Measurements from ENCODE around the gene POLR1A.

POLR1A gene

DNA sequence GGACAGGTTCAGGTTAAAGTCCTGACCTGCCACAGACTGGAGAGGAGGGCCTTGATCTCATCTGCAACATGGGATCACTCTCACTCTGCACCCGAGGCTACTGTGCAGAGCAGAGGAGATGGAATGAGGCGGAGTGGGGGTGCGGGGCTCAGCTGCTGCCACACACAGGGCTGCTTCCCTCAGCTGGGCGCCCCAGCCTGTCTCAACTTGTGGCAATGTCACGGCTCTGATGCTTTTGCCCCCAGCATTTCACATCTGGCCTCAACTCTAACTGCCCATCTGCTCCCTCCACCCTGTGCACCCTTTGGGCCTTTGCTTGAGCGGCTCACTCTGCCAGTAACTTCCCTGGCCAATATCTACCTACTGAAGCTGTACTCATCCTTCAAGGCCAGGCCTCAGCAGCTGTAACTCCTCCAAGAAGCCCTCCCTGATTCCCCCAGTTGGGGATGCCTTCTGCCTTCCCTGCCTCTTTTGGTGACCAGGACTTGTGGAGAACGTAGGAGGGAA is 70.3 kb downstream of the POLR1A start:
- Histone ChIP-seq H3K36me3 (ENCODE audit: insufficient read depth, low read length) (peaks cover 70% of the 10 kb centered on the region), H3K9ac (ENCODE audit: low read depth, low read length) (peak overlapping the region; percentile 71), H3K79me2 (ENCODE audit: insufficient read depth, low read length) (0 out of 2 replicates have a peak, but pooled peaks cover 3% of the 10 kb centered on the region), H3K4me1 (ENCODE audit: insufficient read depth, low read length) (peaks cover 68% of the 10 kb centered on the region), H3K27me3 (ENCODE audit: insufficient read depth, low read length, poor library complexity) (no peaks in the 10 kb centered on the region), H3K27ac (ENCODE audit: low read length) (peak overlapping the region; percentile 99), H3K4me2 (ENCODE audit: insufficient read depth, low read length) (peak overlapping the region; percentile 72), H2AFZ (ENCODE audit: low read depth, low read length) (peak overlapping the region; percentile 38), H3K9me3 (ENCODE audit: insufficient read depth, low read length, severe bottlenecking) (no peaks in the 10 kb centered on the region), H4K20me1 (ENCODE audit: insufficient read depth, low read length) (peaks cover 3% of the 10 kb centered on the region; the same call in 1 of the 2 replicates), H3K4me3 (ENCODE audit: low read depth in 1 of 2, low read length in 2 of 2) (peak overlapping the region in 1 of 2 experiments; percentile 46; a peak in 2 of 4 replicates)
- TF ChIP-seq EZH2 (IDR thresholded peaks at IDR 0.05; ENCODE audit: borderline replicate concordance, low read depth, low read length, severe bottlenecking): no peak
- TF ChIP-seq, protein P1, sequence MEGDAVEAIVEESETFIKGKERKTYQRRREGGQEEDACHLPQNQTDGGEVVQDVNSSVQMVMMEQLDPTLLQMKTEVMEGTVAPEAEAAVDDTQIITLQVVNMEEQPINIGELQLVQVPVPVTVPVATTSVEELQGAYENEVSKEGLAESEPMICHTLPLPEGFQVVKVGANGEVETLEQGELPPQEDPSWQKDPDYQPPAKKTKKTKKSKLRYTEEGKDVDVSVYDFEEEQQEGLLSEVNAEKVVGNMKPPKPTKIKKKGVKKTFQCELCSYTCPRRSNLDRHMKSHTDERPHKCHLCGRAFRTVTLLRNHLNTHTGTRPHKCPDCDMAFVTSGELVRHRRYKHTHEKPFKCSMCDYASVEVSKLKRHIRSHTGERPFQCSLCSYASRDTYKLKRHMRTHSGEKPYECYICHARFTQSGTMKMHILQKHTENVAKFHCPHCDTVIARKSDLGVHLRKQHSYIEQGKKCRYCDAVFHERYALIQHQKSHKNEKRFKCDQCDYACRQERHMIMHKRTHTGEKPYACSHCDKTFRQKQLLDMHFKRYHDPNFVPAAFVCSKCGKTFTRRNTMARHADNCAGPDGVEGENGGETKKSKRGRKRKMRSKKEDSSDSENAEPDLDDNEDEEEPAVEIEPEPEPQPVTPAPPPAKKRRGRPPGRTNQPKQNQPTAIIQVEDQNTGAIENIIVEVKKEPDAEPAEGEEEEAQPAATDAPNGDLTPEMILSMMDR (IDR thresholded peaks at IDR 0.05; ENCODE audit: borderline replicate concordance, extremely low read depth, low read length, poor library complexity, severe bottlenecking): no peak
- ATAC-seq (ENCODE audit: insufficient read depth, low read depth): no peak
- peak; percentile 62 for DNase-seq

DNA sequence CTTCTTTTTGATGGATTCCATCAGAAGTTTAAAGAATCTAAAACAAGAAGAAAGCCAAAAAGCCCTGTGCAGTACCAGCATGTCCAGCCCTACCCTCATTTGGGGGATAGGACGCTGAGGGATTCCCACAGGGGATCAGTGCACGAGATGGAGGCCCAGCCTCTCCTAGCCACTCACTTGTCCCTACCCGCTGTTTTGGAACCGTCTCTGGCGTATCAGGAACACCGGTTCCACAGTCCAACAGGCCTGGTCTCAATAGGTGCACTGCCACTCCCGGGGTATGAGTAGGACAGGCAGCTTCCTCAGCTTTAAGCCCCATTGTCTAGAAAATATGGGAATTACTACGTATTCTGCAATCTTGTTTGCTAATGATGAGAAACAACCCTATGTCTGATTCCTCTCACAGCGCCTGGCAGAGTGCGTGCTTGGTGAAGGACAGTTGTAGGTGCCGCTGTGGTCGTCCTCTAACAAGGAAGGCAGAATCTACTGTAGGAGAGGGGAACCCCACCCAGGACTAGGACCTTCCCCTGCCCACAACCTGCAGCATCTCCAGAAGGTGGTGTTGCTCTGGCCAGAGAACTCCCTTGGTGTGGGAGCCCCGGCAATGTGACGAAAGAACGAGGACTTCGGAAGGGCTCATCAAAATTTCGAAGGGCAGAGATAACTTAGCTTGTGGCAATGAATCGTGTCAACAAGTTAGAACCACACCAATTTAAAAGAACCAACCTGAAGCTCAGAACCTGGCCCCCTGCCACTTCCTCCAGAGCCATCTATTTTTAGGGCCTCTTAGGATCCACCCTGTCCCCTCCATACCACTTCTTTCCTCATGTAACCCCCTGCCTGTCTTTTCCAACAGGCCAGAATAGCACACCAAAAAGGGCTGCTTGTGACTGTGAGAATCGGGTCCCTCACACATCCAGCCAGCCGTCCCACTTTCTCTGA is 71.7 kb downstream of the POLR1A start:
- no peak for DNase-seq

DNA sequence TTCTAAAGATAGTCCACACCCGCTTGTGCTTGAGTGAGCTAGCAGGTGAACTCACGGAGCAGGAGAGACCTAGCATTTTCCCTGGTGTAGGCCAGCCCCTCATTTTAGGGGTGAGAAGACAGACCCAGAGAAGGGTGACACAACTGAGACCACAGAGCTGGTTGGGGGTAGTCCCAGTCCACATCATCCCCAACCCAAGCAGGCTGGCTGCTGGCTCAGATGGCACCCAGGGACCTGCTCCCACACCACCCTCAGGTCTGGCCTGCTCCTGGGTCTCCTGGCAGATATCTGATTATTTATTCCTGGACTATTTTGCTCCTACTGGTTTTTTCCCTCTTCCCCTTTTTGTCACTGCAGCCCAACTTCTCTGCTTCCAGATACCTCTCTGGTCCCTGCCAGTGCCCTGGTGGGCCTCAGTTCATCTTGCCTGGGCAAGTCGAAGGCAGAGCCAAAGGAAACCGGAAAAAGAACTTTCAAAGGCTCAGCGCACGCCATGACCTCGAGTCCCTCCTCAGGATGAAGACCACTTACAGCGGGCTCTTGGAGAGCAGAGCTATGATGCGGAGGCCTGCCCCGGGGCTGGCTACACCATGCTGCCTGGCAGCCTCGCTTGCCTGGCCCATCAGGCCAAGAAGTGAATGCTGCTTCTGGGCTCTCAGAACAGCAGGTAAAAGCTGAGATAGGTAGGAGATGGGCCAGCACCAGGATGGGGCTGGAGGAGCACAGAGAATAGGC is 72.7 kb downstream of the POLR1A start:
- ATAC-seq (ENCODE audit: insufficient read depth, low read depth) (no peak), DNase-seq (no peak)
- TF ChIP-seq, protein P1 (IDR thresholded peaks at IDR 0.05; ENCODE audit: borderline replicate concordance, extremely low read depth, low read length, poor library complexity, severe bottlenecking): no peak
- Histone ChIP-seq H3K9me3 (ENCODE audit: insufficient read depth, low read length, severe bottlenecking) (no peaks in the 10 kb centered on the region), H4K20me1 (ENCODE audit: insufficient read depth, low read length) (peaks cover 3% of the 10 kb centered on the region; the same call in 1 of the 2 replicates), H3K4me1 (ENCODE audit: insufficient read depth, low read length) (peaks cover 44% of the 10 kb centered on the region), H3K36me3 (ENCODE audit: insufficient read depth, low read length) (peaks cover 75% of the 10 kb centered on the region), H3K4me2 (ENCODE audit: insufficient read depth, low read length) (no peak overlapping the region), H3K27me3 (ENCODE audit: insufficient read depth, low read length, poor library complexity) (no peaks in the 10 kb centered on the region), H3K4me3 (ENCODE audit: low read depth in 1 of 2, low read length in 2 of 2) (no peak overlapping the region), H3K9ac (ENCODE audit: low read depth, low read length) (no peak overlapping the region), H2AFZ (ENCODE audit: low read depth, low read length) (no peak overlapping the region), H3K27ac (ENCODE audit: low read length) (peak overlapping the region; percentile 99), H3K79me2 (ENCODE audit: insufficient read depth, low read length) (0 out of 2 replicates have a peak, but pooled peaks cover 3% of the 10 kb centered on the region)

More for the DNA sequence above, 71.7 kb downstream of the POLR1A start:
- Histone ChIP-seq H3K27me3 (ENCODE audit: insufficient read depth, low read length, poor library complexity) (no peaks in the 10 kb centered on the region), H3K4me2 (ENCODE audit: insufficient read depth, low read length) (no peak overlapping the region), H3K9ac (ENCODE audit: low read depth, low read length) (peak overlapping the region; percentile 71), H4K20me1 (ENCODE audit: insufficient read depth, low read length) (peaks cover 3% of the 10 kb centered on the region; the same call in 1 of the 2 replicates), H3K27ac (ENCODE audit: low read length) (peak overlapping the region; percentile 99), H3K9me3 (ENCODE audit: insufficient read depth, low read length, severe bottlenecking) (no peaks in the 10 kb centered on the region), H3K4me1 (ENCODE audit: insufficient read depth, low read length) (peaks cover 54% of the 10 kb centered on the region), H3K79me2 (ENCODE audit: insufficient read depth, low read length) (0 out of 2 replicates have a peak, but pooled peaks cover 3% of the 10 kb centered on the region), H3K36me3 (ENCODE audit: insufficient read depth, low read length) (peaks cover 66% of the 10 kb centered on the region), H2AFZ (ENCODE audit: low read depth, low read length) (no peak overlapping the region), H3K4me3 (ENCODE audit: low read depth in 1 of 2, low read length in 2 of 2) (no peak overlapping the region)
- ATAC-seq (ENCODE audit: insufficient read depth, low read depth): no peak
- TF ChIP-seq, protein P1 (IDR thresholded peaks at IDR 0.05; ENCODE audit: borderline replicate concordance, extremely low read depth, low read length, poor library complexity, severe bottlenecking): no peak
- TF ChIP-seq EZH2 (IDR thresholded peaks at IDR 0.05; ENCODE audit: borderline replicate concordance, low read depth, low read length, severe bottlenecking): no peak

All from DND-41 (cell line).